Progenitor cell of endocrine pancreas (in vitro differentiated cells): ENCODE measurements around the gene HAGHL. TPM values are rescaled to one million over a fixed set of nuclear protein-coding genes. Genes with fewer than 3 reads are reported as not detected.

Experiments used
- DNase-seq: peaks from one replicate; pipeline ENCODE4 v3.0.0; 2021; ENCODE audit warnings: low spot score; ENCODE audit not compliant: unreplicated experiment
- H3K27ac Mint-ChIP-seq: 2 replicates; pipeline ENCODE4 v1.8.0; 2021; ENCODE audit warnings: mild to moderate bottlenecking, moderate library complexity, mixed read lengths
- H3K27me3 Mint-ChIP-seq: 2 replicates; pipeline ENCODE4 v1.8.0; 2021; ENCODE audit warnings: mixed read lengths
- H3K36me3 Mint-ChIP-seq: 2 replicates; pipeline ENCODE4 v1.8.0; 2022; ENCODE audit warnings: mixed read lengths; ENCODE audit not compliant: insufficient read depth
- H3K4me1 Mint-ChIP-seq: 2 replicates; pipeline ENCODE4 v1.8.0; 2021; ENCODE audit warnings: low read depth, mixed read lengths
- H3K4me3 Mint-ChIP-seq: 2 replicates; pipeline ENCODE4 v1.8.0; 2021; ENCODE audit warnings: low read depth, mild to moderate bottlenecking, moderate library complexity, mixed read lengths
- H3K9me3 Mint-ChIP-seq: 2 replicates; pipeline ENCODE4 v1.8.0; 2021; ENCODE audit warnings: low read depth, mixed read lengths
- CTCF ChIP-seq: fragments of 200-600 bp; sonication (generic); IDR thresholded peaks from one replicate; pipeline ENCODE4 v1.5.0; 2021; ENCODE audit warnings: antibody characterized with exemption, mild to moderate bottlenecking; ENCODE audit not compliant: unreplicated experiment
- total RNA-seq: library from RNA; stranded (reverse); gene quantifications from 2 replicates; pipeline ENCODE4 v1.2.1, GENCODE V29; 2021

Gene HAGHL
- total RNA-seq, 1 donor from 2014 or later = 8.1 TPM

- peaks cover 9% of the 10 kb centered on the region for H3K4me1 Mint-ChIP-seq
- H3K4me3 Mint-ChIP-seq = peak within 1 kb of the TSS; percentile 74
- peak; percentile 90 for DNase-seq
- H3K27ac Mint-ChIP-seq = peak within 1 kb of the TSS; percentile 54
- H3K9me3 Mint-ChIP-seq = no peaks in the 10 kb centered on the region
- peaks cover 8% of the 10 kb centered on the region for H3K27me3 Mint-ChIP-seq
- no peak for TF ChIP-seq CTCF
- H3K36me3 Mint-ChIP-seq = no peaks in the 10 kb centered on the region
Measured at GRCh38 chr16:714558-715476, 12.1 kb upstream of the HAGHL start, which contains the start of gene METRN. TSS of gene METRN (plus strand) at chr16:715118. CDS start at chr16:715290, 172 bp downstream.

GRCh38 chr16:715477-716199 is 11.3 kb upstream of the HAGHL start:
- no peaks in the 10 kb centered on the region for H3K9me3 Mint-ChIP-seq
- peak overlapping the region; percentile 74 for H3K4me3 Mint-ChIP-seq
- peaks cover 5% of the 10 kb centered on the region for H3K27me3 Mint-ChIP-seq
- DNase-seq = no peak
- H3K27ac Mint-ChIP-seq = peak overlapping the region; percentile 54
- no peaks in the 10 kb centered on the region for H3K36me3 Mint-ChIP-seq
- H3K4me1 Mint-ChIP-seq = peaks cover 12% of the 10 kb centered on the region
- TF ChIP-seq CTCF = peak; percentile 51

GRCh38 chr16:716200-716568 is 10.7 kb upstream of the HAGHL start:
- H3K27me3 Mint-ChIP-seq = peaks cover 5% of the 10 kb centered on the region
- peak; percentile 57 for DNase-seq
- peak overlapping the region; percentile 54 for H3K27ac Mint-ChIP-seq
- H3K4me3 Mint-ChIP-seq = peak overlapping the region; percentile 74
- H3K36me3 Mint-ChIP-seq = no peaks in the 10 kb centered on the region
- no peaks in the 10 kb centered on the region for H3K9me3 Mint-ChIP-seq
- no peak for TF ChIP-seq CTCF
- H3K4me1 Mint-ChIP-seq = peaks cover 12% of the 10 kb centered on the region

- peak overlapping the region; percentile 74 for H3K4me3 Mint-ChIP-seq
- peaks cover 12% of the 10 kb centered on the region for H3K4me1 Mint-ChIP-seq
- no peak overlapping the region for H3K27ac Mint-ChIP-seq
- DNase-seq = no peak
- H3K36me3 Mint-ChIP-seq = no peaks in the 10 kb centered on the region
- peaks cover 5% of the 10 kb centered on the region for H3K27me3 Mint-ChIP-seq
- TF ChIP-seq CTCF = no peak
- no peaks in the 10 kb centered on the region for H3K9me3 Mint-ChIP-seq
Measured at GRCh38 chr16:716768-717325, 10.1 kb upstream of the HAGHL start.
